ENCODE measurements around the gene GDI1. TPM values are rescaled to one million over a fixed set of nuclear protein-coding genes. Genes with fewer than 3 reads are reported as not detected.
"Not testable (repeated sequence)": the region's sequence is repeated elsewhere in the genome, so short reads cannot be mapped to it uniquely, and the experiment has no call there.

Gene GDI1
- total RNA-seq, 2 donors from 2014 or later: 143 to 179 TPM

GRCh38 chrX:154399527-154400368 lies 37.2 kb upstream of the GDI1 start:
- Mint-ChIP-seq H3K36me3 (ENCODE audit: low read depth) (peaks cover 24% of the 10 kb centered on the region), H3K4me1 (peaks cover 5% of the 10 kb centered on the region), H3K27ac (peak overlapping the region; percentile 98), H3K27me3 (ENCODE audit: insufficient read depth) (no peaks in the 10 kb centered on the region), H3K4me3 (peak overlapping the region; percentile 91), H3K9me3 (peaks cover 70% of the 10 kb centered on the region)
- DNase-seq: peak; percentile 31
- Histone ChIP-seq H3K36me3 (ENCODE audit: control insufficient read depth, insufficient read depth, low read length) (peaks cover 22% of the 10 kb centered on the region), H3K4me3 (ENCODE audit: low read length) (peak overlapping the region; percentile 96), H3K4me1 (ENCODE audit: control insufficient read depth, insufficient read depth, low read length) (no peaks in the 10 kb centered on the region), H3K9me3 (ENCODE audit: control insufficient read depth, low read length) (no peaks in the 10 kb centered on the region), H3K27ac (ENCODE audit: low read depth, low read length) (no peak overlapping the region), H3K9ac (ENCODE audit: extremely low read depth, low read length, poor library complexity, severe bottlenecking) (peak overlapping the region; percentile 99), H3K27me3 (ENCODE audit: control insufficient read depth, insufficient read depth, low read length, poor library complexity, severe bottlenecking) (no peaks in the 10 kb centered on the region)
- WGBS, 2 experiments (ENCODE audit: insufficient coverage in 1 of 2, insufficient read length in 1 of 2): 67% methylated on average over 13 of the region's 14 CpGs; no CpG with 5 or more reads in 1 of the 2 experiments
- TF ChIP-seq CTCF (conservative IDR thresholded peaks at IDR 0.05): no peak

GRCh38 chrX:154400369-154400817 lies 36.6 kb upstream of the GDI1 start:
- H3K4me3 ChIP-seq (ENCODE audit: low read length): peak overlapping the region; percentile 96
- not testable (repeated sequence) for H3K27me3 ChIP-seq (ENCODE audit: control insufficient read depth, insufficient read depth, low read length, poor library complexity, severe bottlenecking); H3K27me3 Mint-ChIP-seq (ENCODE audit: insufficient read depth); DNase-seq; H3K4me1 ChIP-seq (ENCODE audit: control insufficient read depth, insufficient read depth, low read length); H3K4me1 Mint-ChIP-seq; H3K9ac ChIP-seq (ENCODE audit: extremely low read depth, low read length, poor library complexity, severe bottlenecking); H3K27ac ChIP-seq (ENCODE audit: low read depth, low read length); H3K9me3 ChIP-seq (ENCODE audit: control insufficient read depth, low read length)
- WGBS, 2 experiments (ENCODE audit: insufficient coverage in 1 of 2, insufficient read length in 1 of 2): 93% methylated on average over 4 of the region's 6 CpGs; no CpG with 5 or more reads in 1 of the 2 experiments
- H3K36me3 ChIP-seq (ENCODE audit: control insufficient read depth, insufficient read depth, low read length): peaks cover 22% of the 10 kb centered on the region
- peak overlapping the region; percentile 91 for H3K4me3 Mint-ChIP-seq
- H3K27ac Mint-ChIP-seq: peak overlapping the region; percentile 55
- H3K9me3 Mint-ChIP-seq: peaks cover 77% of the 10 kb centered on the region
- peaks cover 24% of the 10 kb centered on the region for H3K36me3 Mint-ChIP-seq (ENCODE audit: low read depth)

- Histone ChIP-seq H3K27me3 (ENCODE audit: control insufficient read depth, insufficient read depth, low read length, poor library complexity, severe bottlenecking) (no peaks in the 10 kb centered on the region), H3K4me3 (ENCODE audit: low read length) (no peak overlapping the region), H3K36me3 (ENCODE audit: control insufficient read depth, insufficient read depth, low read length) (peaks cover 22% of the 10 kb centered on the region), H3K9ac (ENCODE audit: extremely low read depth, low read length, poor library complexity, severe bottlenecking) (no peak overlapping the region), H3K4me1 (ENCODE audit: control insufficient read depth, insufficient read depth, low read length) (no peaks in the 10 kb centered on the region), H3K9me3 (ENCODE audit: control insufficient read depth, low read length) (no peaks in the 10 kb centered on the region), H3K27ac (ENCODE audit: low read depth, low read length) (no peak overlapping the region)
- Mint-ChIP-seq H3K4me3 (peak overlapping the region; percentile 91), H3K9me3 (peaks cover 76% of the 10 kb centered on the region), H3K27ac (peak overlapping the region; percentile 84), H3K27me3 (ENCODE audit: insufficient read depth) (no peaks in the 10 kb centered on the region), H3K36me3 (ENCODE audit: low read depth) (peaks cover 24% of the 10 kb centered on the region), H3K4me1 (peaks cover 5% of the 10 kb centered on the region)
- peak; percentile 81 for DNase-seq
- no peak for TF ChIP-seq CTCF (conservative IDR thresholded peaks at IDR 0.05)
- 76% methylated on average over 6 of the region's 6 CpGs; no CpG with 5 or more reads in 1 of the 2 experiments for WGBS, 2 experiments (ENCODE audit: insufficient coverage in 1 of 2, insufficient read length in 1 of 2)
These were observed 35.7 kb upstream of the GDI1 start for GRCh38 chrX:154401045-154401799.
